Activated CD8-positive, alpha-beta T cell treated with anti-CD3 and anti-CD28 coated beads, Interleukin-2, amount 10 ng/mL, durations not matched to agents 7 days and 5 days (primary cell): ENCODE data around the gene NLRP9. TPM values are rescaled to one million over a fixed set of nuclear protein-coding genes. Genes with fewer than 3 reads are reported as not detected.

Experiments
- ATAC-seq: fragments of 150-1000 bp; cut with Tn5 transposase; one replicate; pipeline ENCODE4 v1.10.0; 2021; ENCODE audit warnings: moderate library complexity
- CTCF ChIA-PET: fragments of 350-600 bp; sonication (Branson Sonifier 250); formaldehyde crosslinking; loops from one replicate; lab custom pipeline; 2021; ENCODE audit warnings: antibody characterized with exemption; lab: Charles Lee
- POLR2A ChIA-PET: fragments of 350-600 bp; sonication (Branson Sonifier 250); formaldehyde crosslinking; loops from one replicate; lab custom pipeline; 2021; ENCODE audit warnings: antibody characterized with exemption; lab: Charles Lee
- DNase-seq: peaks from one replicate; pipeline ENCODE4 v3.0.0-alpha.2; 2020
- H3K27ac Mint-ChIP-seq: one replicate; pipeline ENCODE4 v1.8.0; 2021; ENCODE audit warnings: mild to moderate bottlenecking, mixed read lengths
- H3K27me3 Mint-ChIP-seq: one replicate; pipeline ENCODE4 v1.8.0; 2021; ENCODE audit warnings: low read depth, mixed read lengths
- H3K36me3 Mint-ChIP-seq: one replicate; pipeline ENCODE4 v1.8.0; 2021; ENCODE audit warnings: low read depth, mixed read lengths
- H3K4me1 Mint-ChIP-seq: one replicate; pipeline ENCODE4 v1.8.0; 2021; ENCODE audit warnings: low read depth, mixed read lengths
- H3K4me3 Mint-ChIP-seq: one replicate; pipeline ENCODE4 v1.8.0; 2021; ENCODE audit warnings: mild to moderate bottlenecking, mixed read lengths
- H3K9me3 Mint-ChIP-seq: one replicate; pipeline ENCODE4 v1.8.0; 2022; ENCODE audit warnings: mixed read lengths; ENCODE audit not compliant: insufficient read depth
- total RNA-seq, 2 experiments: library from RNA; stranded (reverse); gene quantifications; one replicate each; pipeline ENCODE4 v1.2.3, GENCODE V29; 2021

NLRP9 gene
- total RNA-seq, 2 experiments from 2014 or later: not detected

- DNase-seq (no peak), ATAC-seq (no peak)
- ChIA-PET CTCF (no interaction called here), POLR2A (no interaction called here)
- peaks cover 13% of the 10 kb centered on the region for H3K4me1 Mint-ChIP-seq
- H3K36me3 Mint-ChIP-seq: peaks cover 34% of the 10 kb centered on the region
- H3K9me3 Mint-ChIP-seq: no peaks in the 10 kb centered on the region
- no peak overlapping the region for H3K27ac Mint-ChIP-seq
- H3K27me3 Mint-ChIP-seq: no peaks in the 10 kb centered on the region
- no peak overlapping the region for H3K4me3 Mint-ChIP-seq
These were observed 54.5 kb downstream of the NLRP9 start for GRCh38 chr19:55683449-55684261.

GRCh38 chr19:55681131-55682092 lies 56.8 kb downstream of the NLRP9 start:
- DNase-seq: no peak
- Mint-ChIP-seq H3K36me3 (peaks cover 52% of the 10 kb centered on the region), H3K4me1 (peaks cover 33% of the 10 kb centered on the region), H3K27me3 (no peaks in the 10 kb centered on the region), H3K27ac (no peak overlapping the region), H3K4me3 (no peak overlapping the region), H3K9me3 (no peaks in the 10 kb centered on the region)
- POLR2A ChIA-PET: interaction anchor here (0.6 to 0.7 kb wide), 2 partner anchors 93 to 1232 kb away, joined by 3 to 4 read pairs; partner anchors contain the start of gene LENG8
- CTCF ChIA-PET: interaction anchor here (0.7 to 1.2 kb wide), 2 partner anchors 10 to 27 kb away, joined by 3 to 4 read pairs; partner anchors contain the start of gene U2AF2
- ATAC-seq: no peak

- peaks cover 39% of the 10 kb centered on the region for H3K4me1 Mint-ChIP-seq
- CTCF ChIA-PET: no interaction called here
- no peak overlapping the region for H3K27ac Mint-ChIP-seq
These were observed 57.7 kb downstream of the NLRP9 start for GRCh38 chr19:55680339-55681130.

GRCh38 chr19:55679343-55680257 lies 58.6 kb downstream of the NLRP9 start:
- Mint-ChIP-seq H3K9me3 (no peaks in the 10 kb centered on the region), H3K36me3 (peaks cover 47% of the 10 kb centered on the region), H3K27ac (peak overlapping the region; percentile 18), H3K4me1 (peaks cover 40% of the 10 kb centered on the region), H3K27me3 (no peaks in the 10 kb centered on the region), H3K4me3 (no peak overlapping the region)
- ATAC-seq (no peak), DNase-seq (no peak)
- POLR2A ChIA-PET: no interaction called here
- CTCF ChIA-PET: no interaction called here

More at GRCh38 chr19:55680339-55681130, 57.7 kb downstream of the NLRP9 start:
- ATAC-seq (no peak), DNase-seq (no peak)
- Mint-ChIP-seq H3K4me3 (no peak overlapping the region), H3K36me3 (peaks cover 47% of the 10 kb centered on the region), H3K27me3 (no peaks in the 10 kb centered on the region), H3K9me3 (no peaks in the 10 kb centered on the region)
- POLR2A ChIA-PET: no interaction called here

GRCh38 chr19:55678121-55678671 lies 60.0 kb downstream of the NLRP9 start:
- POLR2A ChIA-PET: no interaction called here

GRCh38 chr19:55677572-55678028 lies 60.6 kb downstream of the NLRP9 start:
- Mint-ChIP-seq H3K9me3 (no peaks in the 10 kb centered on the region), H3K4me3 (no peak overlapping the region), H3K4me1 (peaks cover 54% of the 10 kb centered on the region), H3K27ac (no peak overlapping the region), H3K27me3 (no peaks in the 10 kb centered on the region), H3K36me3 (peaks cover 50% of the 10 kb centered on the region)
- ChIA-PET CTCF (no interaction called here), POLR2A (no interaction called here)
- no peak for DNase-seq
- ATAC-seq: no peak

More at GRCh38 chr19:55678121-55678671, 60.0 kb downstream of the NLRP9 start:
- peaks cover 49% of the 10 kb centered on the region for H3K36me3 Mint-ChIP-seq
- H3K27me3 Mint-ChIP-seq: no peaks in the 10 kb centered on the region
- CTCF ChIA-PET: no interaction called here
- H3K27ac Mint-ChIP-seq: no peak overlapping the region
- no peak overlapping the region for H3K4me3 Mint-ChIP-seq
- H3K9me3 Mint-ChIP-seq: no peaks in the 10 kb centered on the region
- H3K4me1 Mint-ChIP-seq: peaks cover 51% of the 10 kb centered on the region
- DNase-seq (no peak), ATAC-seq (no peak)

- DNase-seq (no peak), ATAC-seq (no peak)
- peak overlapping the region; percentile 71 for H3K27ac Mint-ChIP-seq
- peaks cover 51% of the 10 kb centered on the region for H3K36me3 Mint-ChIP-seq
- POLR2A ChIA-PET: interaction anchor here (0.8 to 1.0 kb wide), 2 partner anchors 22 to 42 kb away, joined by 3 to 5 read pairs; partner anchors contain the start of gene U2AF2
- H3K27me3 Mint-ChIP-seq: no peaks in the 10 kb centered on the region
- peaks cover 58% of the 10 kb centered on the region for H3K4me1 Mint-ChIP-seq
- H3K4me3 Mint-ChIP-seq: peak overlapping the region; percentile 96
- CTCF ChIA-PET: no interaction called here
- no peaks in the 10 kb centered on the region for H3K9me3 Mint-ChIP-seq
These were observed 61.2 kb downstream of the NLRP9 start for GRCh38 chr19:55676889-55677505.

GRCh38 chr19:55676383-55676782 lies 61.8 kb downstream of the NLRP9 start:
- Mint-ChIP-seq H3K27me3 (no peaks in the 10 kb centered on the region), H3K36me3 (peaks cover 54% of the 10 kb centered on the region), H3K4me3 (peak overlapping the region; percentile 96), H3K4me1 (peaks cover 61% of the 10 kb centered on the region), H3K9me3 (no peaks in the 10 kb centered on the region), H3K27ac (peak overlapping the region; percentile 71)
- DNase-seq (no peak), ATAC-seq (no peak)
- ChIA-PET CTCF (interaction anchor here (0.7 kb wide), 1 partner anchor 52 kb away, joined by 3 read pairs; the partner anchor contains the start of gene ZNF784), POLR2A (interaction anchor here (0.8 to 1.0 kb wide), 2 partner anchors 22 to 42 kb away, joined by 3 to 5 read pairs; partner anchors contain the start of gene U2AF2)

- ATAC-seq (no peak), DNase-seq (no peak)
- Mint-ChIP-seq H3K27me3 (no peaks in the 10 kb centered on the region), H3K4me1 (peaks cover 65% of the 10 kb centered on the region), H3K27ac (peak overlapping the region; percentile 95), H3K36me3 (peaks cover 59% of the 10 kb centered on the region), H3K4me3 (peak overlapping the region; percentile 96), H3K9me3 (no peaks in the 10 kb centered on the region)
- ChIA-PET CTCF (interaction anchor here (0.7 kb wide), 1 partner anchor 51 kb away, joined by 3 read pairs; the partner anchor contains the start of gene ZNF784), POLR2A (no interaction called here)
These were observed 62.4 kb downstream of the NLRP9 start for GRCh38 chr19:55675661-55676354.
